Measurements from ENCODE around the gene SLC1A7. TPM values are rescaled to one million over a fixed set of nuclear protein-coding genes. Genes with fewer than 3 reads are reported as not detected.

SLC1A7 gene
- total RNA-seq, 1 experiment from 2014 or later, result not detected

GRCh38 chr1:53145051-53145600, 2.7 kb upstream of the SLC1A7 start:
- H3K27ac ChIP-seq (ENCODE audit: low read depth, low read length), result no peak overlapping the region
- no peaks in the 10 kb centered on the region for H3K27me3 ChIP-seq (ENCODE audit: insufficient read depth, low read length)
- H3K9me2 ChIP-seq (ENCODE audit: insufficient read depth), result no peaks in the 10 kb centered on the region
- H4K20me1 ChIP-seq (ENCODE audit: insufficient read depth), result no peaks in the 10 kb centered on the region
- no peaks in the 10 kb centered on the region for H3K79me2 ChIP-seq (ENCODE audit: insufficient read depth, low read length)
- intact Hi-C loops (cut with micrococcal nuclease), result no loop called here
- no peaks in the 10 kb centered on the region for H3K9me3 ChIP-seq (ENCODE audit: control insufficient read depth in 1 of 2, insufficient read depth in 1 of 2, low read depth in 1 of 2, low read length in 2 of 2)
- ChIA-PET RAD21 (ENCODE audit: low non-redundant PET in 1 of 2, low total read pairs in 2 of 2, uncharacterized antibody in 2 of 2, unreplicated experiment in 2 of 2) (no interaction called here), CTCF (no interaction called here), POLR2A (no interaction called here)
- no peak for DNase-seq (ENCODE audit: low read depth, low spot score)
- peaks cover 11 to 19% of the 10 kb centered on the region in 2 experiments for H3K4me1 ChIP-seq (ENCODE audit: control insufficient read depth in 1 of 2, insufficient read depth in 2 of 2, low read length in 2 of 2)
- TF ChIP-seq POLR2AphosphoS5 (IDR thresholded peaks at IDR 0.05; ENCODE audit: low read depth, low read length), result no peak
- TF ChIP-seq EZH2phosphoT487 (IDR thresholded peaks at IDR 0.05; ENCODE audit: borderline replicate concordance), result no peak
- no peak for TF ChIP-seq SRF (IDR thresholded peaks at IDR 0.05; ENCODE audit: low read depth)
- no peak for TF ChIP-seq RAD21 (IDR thresholded peaks at IDR 0.05; ENCODE audit: low read depth)
- TF ChIP-seq MAX (IDR thresholded peaks at IDR 0.05), result no peak
- TF ChIP-seq EZH2 (IDR thresholded peaks at IDR 0.05), result no peak
- no peak for TF ChIP-seq TCF7L2 (IDR thresholded peaks at IDR 0.05; ENCODE audit: borderline replicate concordance, extremely low read depth, insufficient read depth, insufficient read length)
- no peak for TF ChIP-seq ELF1 (IDR thresholded peaks at IDR 0.05; ENCODE audit: borderline replicate concordance, low read depth)
- TF ChIP-seq CBX3 (IDR thresholded peaks at IDR 0.05; ENCODE audit: low read depth), result no peak
- no peak for TF ChIP-seq YY1 (IDR thresholded peaks at IDR 0.05; ENCODE audit: extremely low read depth, insufficient replicate concordance, low read depth, low read length)
- TF ChIP-seq CTCF (IDR thresholded peaks at IDR 0.05 in 2 of 3, conservative IDR thresholded peaks at IDR 0.05 in 1 of 3; ENCODE audit: borderline replicate concordance in 1 of 3, insufficient read depth in 1 of 3, low read depth in 2 of 3, low read length in 2 of 3), result no peak
- TF ChIP-seq SIN3A (IDR thresholded peaks at IDR 0.05; ENCODE audit: low read depth), result no peak
- no peak for TF ChIP-seq JUND (IDR thresholded peaks at IDR 0.05)
- ATAC-seq, result no peak
- H3K4me3 ChIP-seq (replicated peaks in 1 of 2; ENCODE audit: low read depth in 1 of 2, low read length in 2 of 2), result no peak overlapping the region
- no peak overlapping the region for H3K4me2 ChIP-seq (ENCODE audit: low read length)
- H3K9ac ChIP-seq (ENCODE audit: low read length), result no peak overlapping the region
- no TSS peak for BruUV-seq (replicated peaks)
- no peaks in the 10 kb centered on the region for H3K36me3 ChIP-seq (ENCODE audit: control insufficient read depth in 1 of 2, insufficient read depth in 2 of 2, low read length in 2 of 2)
- no peak overlapping the region for H2AFZ ChIP-seq (ENCODE audit: low read depth, low read length, poor library complexity, severe bottlenecking)

All from HCT116 (cell line).